Peyer's patch (tissue), 4 donors: ENCODE results near the gene ANKRD2.
"Not testable (repeated sequence)": the region's sequence is repeated elsewhere in the genome, so short reads cannot be mapped to it uniquely, and the experiment has no call there.

Experiments used
- CTCF ChIP-seq, 6 experiments: fragments of 450-650 bp in 4 of 6; fragments of 200-600 bp in 2 of 6; sonication (generic) in 1 of 6; IDR thresholded peaks; one replicate each; pipeline ENCODE4 v1.5.1; 2017 to 2019; ENCODE audit warnings: antibody characterized with exemption in 6 of 6, mild to moderate bottlenecking in 3 of 6, moderate library complexity in 1 of 6
- POLR2A ChIP-seq, 2 donors: fragments of 450-650 bp; IDR thresholded peaks; one replicate each; pipeline ENCODE4 v1.5.1; 2017; ENCODE audit warnings: antibody characterized with exemption in 2 of 2, mild to moderate bottlenecking in 2 of 2, moderate library complexity in 2 of 2

- TF ChIP-seq CTCF, POLR2A (IDR thresholded peaks at IDR 0.05): not testable (repeated sequence)
Measured at GRCh38 chr10:97554336-97554735, 18.2 kb upstream of the ANKRD2 start.
